GM23338 (cell line): ENCODE data around the gene ACY1. TPM values are rescaled to one million over a fixed set of nuclear protein-coding genes. Genes with fewer than 3 reads are reported as not detected.
A peak's percentile ranks its signal among the peaks of the same experiment; 100 is the strongest.

Source experiments
- ATAC-seq: fragments of 200-7000 bp; cut with Tn5 transposase; 3 replicates; pipeline ENCODE4 v1.9.1; 2020
- DNase-seq: peaks from one replicate; pipeline ENCODE4 v3.0.0-alpha.2; 2015; ENCODE audit warnings: low spot score
- H2AFZ ChIP-seq: fragments of 200-600 bp; sonication (generic); 2 replicates; pipeline ENCODE4 v1.8.0; 2016; ENCODE audit warnings: antibody characterized with exemption, mild to moderate bottlenecking, moderate library complexity
- H3F3A ChIP-seq: fragments of 200-600 bp; sonication (generic); replicated peaks from 2 replicates; pipeline ENCODE4 v1.8.0; 2017; ENCODE audit warnings: antibody characterized with exemption, mixed run types, low read depth
- H3K27ac ChIP-seq: fragments of 200-600 bp; sonication (generic); 2 replicates; pipeline ENCODE4 v1.6.1; 2016; ENCODE audit warnings: low read depth
- H3K27me3 ChIP-seq: fragments of 200-600 bp; sonication (generic); 2 replicates; pipeline ENCODE4 v1.8.0; 2016; ENCODE audit warnings: mild to moderate bottlenecking, mixed run types, moderate library complexity; ENCODE audit not compliant: insufficient read depth
- H3K36me3 ChIP-seq: fragments of 200-600 bp; sonication (generic); 2 replicates; pipeline ENCODE4 v1.8.0; 2016; ENCODE audit warnings: mild to moderate bottlenecking; ENCODE audit not compliant: insufficient read depth
- H3K4me1 ChIP-seq: fragments of 200-600 bp; sonication (generic); 2 replicates; pipeline ENCODE4 v1.8.0; 2016; ENCODE audit warnings: mild to moderate bottlenecking, moderate library complexity; ENCODE audit not compliant: insufficient read depth
- H3K4me2 ChIP-seq: fragments of 200-600 bp; sonication (generic); 2 replicates; pipeline ENCODE4 v1.7.1; 2017; ENCODE audit warnings: mixed run types
- H3K4me3 ChIP-seq: fragments of 200-600 bp; sonication (generic); 2 replicates; pipeline ENCODE4 v1.6.1; 2016; ENCODE audit warnings: mixed run types
- H3K79me2 ChIP-seq: fragments of 200-600 bp; sonication (generic); replicated peaks from 2 replicates; pipeline ENCODE4 v1.8.0; 2017; ENCODE audit warnings: mild to moderate bottlenecking; ENCODE audit not compliant: insufficient read depth
- H3K9me2 ChIP-seq: fragments of 200-600 bp; sonication (generic); 2 replicates; pipeline ENCODE4 v1.8.0; 2017; ENCODE audit not compliant: insufficient read depth
- H4K20me1 ChIP-seq: fragments of 200-600 bp; sonication (generic); replicated peaks from 2 replicates; pipeline ENCODE4 v1.8.0; 2017; ENCODE audit warnings: mild to moderate bottlenecking; ENCODE audit not compliant: insufficient read depth
- H3K27ac Mint-ChIP-seq: 2 replicates; pipeline ENCODE4 v1.8.0; 2020; ENCODE audit warnings: inconsistent platforms, mild to moderate bottlenecking, moderate library complexity, mixed read lengths
- H3K27me3 Mint-ChIP-seq: 3 replicates; pipeline ENCODE4 v1.8.0; 2022; ENCODE audit warnings: low read depth, mild to moderate bottlenecking, moderate library complexity, mixed read lengths, inconsistent platforms; ENCODE audit not compliant: insufficient read depth, poor library complexity
- H3K36me3 Mint-ChIP-seq: 3 replicates; pipeline ENCODE4 v1.8.0; 2021; ENCODE audit warnings: low read depth, mild to moderate bottlenecking, inconsistent platforms, moderate library complexity, mixed read lengths
- H3K4me1 Mint-ChIP-seq: 3 replicates; pipeline ENCODE4 v1.8.0; 2020; ENCODE audit warnings: mild to moderate bottlenecking, inconsistent platforms, mixed read lengths
- H3K4me3 Mint-ChIP-seq: 3 replicates; pipeline ENCODE4 v1.8.0; 2021; ENCODE audit warnings: moderate library complexity, mild to moderate bottlenecking, inconsistent platforms, mixed read lengths
- H3K9me3 Mint-ChIP-seq: 3 replicates; pipeline ENCODE4 v1.8.0; 2020; ENCODE audit warnings: moderate library complexity, mild to moderate bottlenecking, inconsistent platforms, mixed read lengths
- CREB1 ChIP-seq: fragments of 250-450 bp; sonication (Bioruptor Pico); IDR thresholded peaks from 2 replicates; pipeline ENCODE4 v1.5.0; 2020; ENCODE audit warnings: low read depth, mild to moderate bottlenecking, moderate library complexity
- CTCF ChIP-seq, 2 experiments: fragments of 200-600 bp in 1 of 2; sonication (generic) in 1 of 2; conservative IDR thresholded peaks; 2 replicates each; pipeline versions ENCODE4 v1.5.1 to v1.6.1; 2016 to 2017; ENCODE audit warnings: antibody characterized with exemption in 2 of 2, low read depth in 2 of 2, mild to moderate bottlenecking in 2 of 2, moderate library complexity in 1 of 2
- ETS1 ChIP-seq: IDR thresholded peaks from 2 replicates; pipeline ENCODE4 v1.6.1; 2016; ENCODE audit warnings: antibody characterized with exemption
- JUNB ChIP-seq: IDR thresholded peaks from one replicate; pipeline ENCODE4 v1.6.1; 2016; ENCODE audit warnings: antibody characterized with exemption; ENCODE audit not compliant: unreplicated experiment
- POLR2AphosphoS5 ChIP-seq: IDR thresholded peaks from 2 replicates; pipeline ENCODE4 v1.6.1; 2016; ENCODE audit warnings: antibody characterized with exemption, low read depth
- ZNF114 ChIP-seq: fragments of 250-450 bp; sonication (Bioruptor Pico); IDR thresholded peaks from 2 replicates; pipeline ENCODE4 v1.5.0; 2020; ENCODE audit warnings: mild to moderate bottlenecking, moderate library complexity
- ZNF331 ChIP-seq: fragments of 250-450 bp; sonication (Bioruptor Pico); IDR thresholded peaks from 2 replicates; pipeline ENCODE4 v1.5.0; 2020; ENCODE audit warnings: low read depth, mild to moderate bottlenecking, moderate library complexity
- ZNF462 ChIP-seq: fragments of 250-450 bp; sonication (Bioruptor Pico); IDR thresholded peaks from 2 replicates; pipeline ENCODE4 v1.5.0; 2020; ENCODE audit warnings: mild to moderate bottlenecking, moderate library complexity
- polyA plus RNA-seq: library from polyadenylated mRNA; unstranded; fragments of >200 nt; fragmentation: Nextera tagmentation; extraction: Ambion mirVana; gene quantifications from 2 replicates; pipeline ENCODE4 v1.2.1, GENCODE V29; 2016
- total RNA-seq: library from RNA; depleted of rRNA; stranded (reverse); fragments of >200 nt; shearing (Covaris generic); gene quantifications from 2 replicates; pipeline ENCODE4 v1.2.3, GENCODE V29; 2014

The ACY1 gene
- total and polyA plus RNA-seq, 2 experiments from 2014 or later = 38.4 to 62.8 TPM

- DNase-seq (no peak), ATAC-seq (peak; percentile 18)
- Mint-ChIP-seq H3K36me3 (no peaks in the 10 kb centered on the region; the same call in 1 of the 3 replicates), H3K27ac (no peak overlapping the region), H3K9me3 (no peaks in the 10 kb centered on the region; the same call in 2 of the 3 replicates), H3K4me3 (peak overlapping the region; percentile 83), H3K4me1 (peaks cover 30% of the 10 kb centered on the region), H3K27me3 (peaks cover 35% of the 10 kb centered on the region)
- H3K27me3 ChIP-seq = peaks cover 38% of the 10 kb centered on the region
- no peaks in the 10 kb centered on the region for H3K9me2 ChIP-seq
- H3K36me3 ChIP-seq = no peaks in the 10 kb centered on the region
- H3K27ac ChIP-seq = no peak overlapping the region
- peaks cover 24% of the 10 kb centered on the region for H3F3A ChIP-seq
- peaks cover 22% of the 10 kb centered on the region for H3K4me1 ChIP-seq
- H4K20me1 ChIP-seq = no peaks in the 10 kb centered on the region
- peak overlapping the region; percentile 96 for H2AFZ ChIP-seq
- TF ChIP-seq ETS1 (no peak), CREB1 (CRISPR knock-in tag) (no peak), CTCF (conservative IDR thresholded peaks at IDR 0.05; ENCODE audit: low read depth in 2 of 2) (no peak), JUNB (no peak), ZNF114 (no peak), ZNF331 (CRISPR knock-in tag) (no peak)
- peak overlapping the region; percentile 79 for H3K4me3 ChIP-seq
- peak overlapping the region; percentile 91 for H3K4me2 ChIP-seq
- H3K79me2 ChIP-seq = no peaks in the 10 kb centered on the region
Measured at GRCh38 chr3:51974277-51974962, 8.9 kb upstream of the ACY1 start.

GRCh38 chr3:51974963-51975851, 8.1 kb upstream of the ACY1 start, which contains the start of gene ABHD14A:
TSS of gene ABHD14A (plus strand) at chr3:51975064. CDS start at chr3:51975136, 72 bp downstream.
- no peaks in the 10 kb centered on the region for H4K20me1 ChIP-seq
- peak within 1 kb of the TSS; percentile 96 for H2AFZ ChIP-seq
- Mint-ChIP-seq H3K4me3 (peak within 1 kb of the TSS; percentile 83), H3K27ac (0 out of 2 replicates have a peak within 1 kb of the TSS, but pooled peaks have one; percentile 24), H3K4me1 (peaks cover 22% of the 10 kb centered on the region), H3K27me3 (peaks cover 35% of the 10 kb centered on the region), H3K36me3 (no peaks in the 10 kb centered on the region; the same call in 1 of the 3 replicates), H3K9me3 (no peaks in the 10 kb centered on the region; the same call in 2 of the 3 replicates)
- peak within 1 kb of the TSS; percentile 79 for H3K4me3 ChIP-seq
- H3K36me3 ChIP-seq = no peaks in the 10 kb centered on the region
- ATAC-seq = peak; percentile 77
- peak; percentile 75 for DNase-seq
- peaks cover 38% of the 10 kb centered on the region for H3K27me3 ChIP-seq
- peak within 1 kb of the TSS; percentile 91 for H3K4me2 ChIP-seq
- peaks cover 17% of the 10 kb centered on the region for H3K4me1 ChIP-seq
- H3K9me2 ChIP-seq = no peaks in the 10 kb centered on the region
- no peak within 1 kb of the TSS for H3K27ac ChIP-seq
- no peaks in the 10 kb centered on the region for H3K79me2 ChIP-seq
- H3F3A ChIP-seq = peaks cover 24% of the 10 kb centered on the region
- TF ChIP-seq ZNF462 (CRISPR knock-in tag) (no peak), POLR2AphosphoS5 (peak; percentile 58)
